ENCODE data around the gene RALGPS2.

The RALGPS2 gene

DNA sequence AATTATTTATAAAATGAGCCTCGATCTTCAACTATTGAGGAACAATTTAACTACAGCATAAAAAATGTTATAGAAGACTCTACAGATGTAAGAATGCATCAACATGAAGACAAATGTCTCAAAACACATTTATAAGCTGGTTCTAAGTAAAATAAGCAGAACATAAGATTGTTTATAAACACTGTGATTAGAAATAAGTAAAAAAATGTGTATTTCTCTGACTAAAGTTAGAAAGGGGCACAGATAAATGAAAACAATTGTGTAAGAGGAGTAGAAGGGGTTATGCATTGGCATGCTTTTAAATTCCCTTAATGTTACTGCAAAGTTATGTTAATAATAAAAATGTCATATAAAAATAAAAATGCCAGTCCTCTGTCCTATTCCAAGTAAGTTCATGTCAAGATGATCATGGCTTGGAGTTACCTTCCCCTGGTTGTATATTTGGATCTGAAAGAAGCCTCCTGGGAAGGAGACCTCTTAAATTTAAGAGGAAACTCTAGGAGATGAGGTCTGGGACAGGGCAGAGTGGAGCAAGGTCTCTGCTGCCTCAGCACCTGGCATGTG lies 230.4 kb downstream of the RALGPS2 start:
- no peak for DNase-seq
- intact Hi-C loops (cut with DNase I) = no loop called here

DNA sequence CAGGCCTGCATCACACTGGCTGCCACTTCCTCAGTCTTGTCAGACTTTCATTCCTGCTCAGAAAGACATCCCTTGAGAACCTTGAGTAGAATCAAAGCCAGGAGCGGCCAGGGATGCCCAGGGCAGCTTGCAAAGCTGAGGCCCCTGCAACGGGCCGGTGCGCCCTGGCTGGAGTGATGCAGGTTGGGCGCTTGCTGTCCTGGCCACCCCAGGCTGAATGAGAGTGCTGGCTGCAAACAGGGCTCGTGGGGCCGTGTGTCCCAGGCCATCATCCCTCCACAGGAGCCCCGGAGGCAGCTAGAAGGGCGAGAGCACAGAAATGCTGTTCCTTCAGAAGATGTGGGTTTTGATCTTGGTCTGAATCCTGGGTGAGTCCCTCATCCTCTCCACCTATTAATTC lies 233.4 kb downstream of the RALGPS2 start:
- DNase-seq = peak in 1 of 10 donors; percentile 62
- intact Hi-C loops (cut with DNase I) = no loop called here

DNA sequence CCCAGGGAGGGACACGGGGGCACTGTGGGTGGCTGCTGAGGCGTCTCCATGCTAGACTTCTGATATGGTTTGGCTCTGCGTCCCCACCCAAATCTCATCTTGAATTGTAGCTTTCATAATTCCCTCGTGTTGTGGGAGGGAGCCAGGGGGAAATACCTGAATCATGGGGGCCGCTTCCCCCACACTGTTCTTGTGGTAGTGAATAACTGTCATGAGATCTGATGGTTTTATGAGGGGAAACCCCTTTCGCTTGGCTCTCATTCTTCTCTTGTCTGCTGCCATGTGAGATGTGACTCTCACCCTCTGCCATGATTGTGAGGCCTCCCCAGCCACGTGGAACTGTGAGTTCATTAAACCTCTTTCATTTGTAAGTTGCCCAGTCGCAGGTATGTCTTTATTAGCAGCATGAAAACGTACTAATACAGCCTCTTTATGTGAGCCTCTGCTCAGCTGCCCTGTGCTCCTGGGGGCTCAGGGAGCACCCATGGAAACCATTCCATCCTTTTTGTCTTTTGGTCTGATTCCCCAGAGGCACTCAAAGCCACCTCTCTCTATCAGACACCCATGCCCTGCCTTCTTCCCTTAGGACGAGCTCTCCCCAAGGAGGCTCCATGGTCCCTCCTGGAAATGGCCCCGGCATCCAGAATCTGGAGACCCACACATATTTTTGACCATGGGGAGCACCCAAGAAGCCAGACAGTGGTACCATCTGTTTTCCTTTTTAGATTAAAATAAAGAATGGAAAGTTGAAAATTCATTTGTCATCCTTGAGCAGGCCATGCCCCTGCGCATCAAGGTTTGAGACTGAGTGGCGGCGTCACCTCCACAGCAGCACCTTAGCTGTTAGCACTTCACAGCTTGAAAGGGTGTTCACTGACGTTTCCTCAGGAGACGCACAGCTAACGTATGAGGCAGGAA lies 234.8 kb downstream of the RALGPS2 start:
- peak in 1 of 10 donors; percentile 21 for DNase-seq
- intact Hi-C loops (cut with DNase I) = no loop called here

DNA sequence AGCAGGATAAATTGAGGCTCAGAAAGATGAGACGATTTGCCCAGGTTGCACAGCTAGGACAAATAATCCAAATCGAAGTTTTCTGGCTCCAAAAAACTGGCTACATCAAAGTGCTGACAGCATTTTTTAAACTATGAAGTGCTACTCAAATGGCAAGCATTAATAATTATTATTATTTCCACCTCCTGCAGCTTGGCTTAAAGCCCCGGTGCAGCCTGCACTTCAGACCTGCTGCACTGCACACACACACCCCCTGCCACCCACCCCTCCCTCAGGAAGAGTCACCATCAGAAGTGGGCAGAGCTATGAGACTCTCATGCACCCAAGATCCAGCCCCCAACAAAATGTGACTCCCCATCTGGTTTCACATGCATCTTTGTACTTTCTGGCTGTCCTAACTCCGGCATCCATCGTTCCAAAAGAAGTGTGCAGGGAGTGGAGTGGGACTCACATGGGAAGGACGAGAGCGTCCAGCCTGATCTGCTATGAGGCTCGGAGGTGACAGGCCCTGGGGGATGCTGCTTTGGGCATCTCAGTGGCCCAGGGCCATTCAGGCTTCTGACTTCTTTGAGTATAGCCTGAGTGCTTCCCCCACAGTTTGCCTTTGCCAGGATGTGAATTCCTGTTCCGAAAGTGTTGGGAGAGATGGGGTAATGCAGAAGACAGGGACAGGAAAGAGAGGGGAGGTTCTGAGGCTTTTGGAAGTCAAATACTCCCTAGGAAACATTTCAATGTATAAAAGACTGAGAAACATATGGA lies 235.6 kb downstream of the RALGPS2 start:
- DNase-seq = peak in 1 of 10 donors; percentile 55
- intact Hi-C loops (cut with DNase I) = no loop called here

DNA sequence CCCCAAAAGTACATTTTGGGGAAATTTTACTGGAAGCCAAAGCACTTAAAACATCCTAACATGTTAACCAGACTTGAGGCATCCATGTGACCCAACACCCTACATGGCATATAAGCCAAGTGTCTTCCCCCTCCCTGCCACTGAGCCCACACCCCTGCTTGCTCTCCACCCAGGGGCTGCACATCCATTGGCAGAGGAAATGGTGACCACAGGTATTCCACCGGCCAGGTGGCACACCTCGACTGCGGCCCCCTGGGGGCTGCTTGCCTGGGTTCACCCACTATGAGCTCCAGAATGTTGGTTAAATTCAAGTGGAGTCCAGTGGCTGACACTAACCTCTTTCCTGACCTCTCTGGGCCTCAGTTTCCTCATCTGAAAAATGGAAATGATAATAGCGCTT lies 236.3 kb downstream of the RALGPS2 start:
- intact Hi-C loops (cut with DNase I) = no loop called here
- no peak for DNase-seq

DNA sequence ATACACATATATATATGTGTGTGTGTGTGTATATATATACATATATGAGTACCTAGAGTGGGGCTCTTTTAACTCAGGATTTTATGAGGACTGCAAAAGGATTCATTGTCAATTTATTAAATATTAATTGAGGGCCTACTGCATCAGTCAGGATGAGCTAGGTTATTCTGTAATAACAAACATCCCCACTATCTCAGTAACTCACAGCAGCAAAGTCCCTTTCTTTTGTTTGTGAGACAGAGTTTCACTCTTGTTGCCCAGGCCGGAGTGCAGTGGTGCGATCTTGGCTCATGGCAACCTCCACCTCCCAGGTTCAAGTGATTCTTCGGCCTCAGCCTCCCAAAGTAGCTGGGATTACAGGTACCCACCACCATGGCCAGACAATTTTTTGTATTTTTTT lies 236.8 kb downstream of the RALGPS2 start:
- intact Hi-C loops (cut with DNase I) = no loop called here
- DNase-seq = no peak

DNA sequence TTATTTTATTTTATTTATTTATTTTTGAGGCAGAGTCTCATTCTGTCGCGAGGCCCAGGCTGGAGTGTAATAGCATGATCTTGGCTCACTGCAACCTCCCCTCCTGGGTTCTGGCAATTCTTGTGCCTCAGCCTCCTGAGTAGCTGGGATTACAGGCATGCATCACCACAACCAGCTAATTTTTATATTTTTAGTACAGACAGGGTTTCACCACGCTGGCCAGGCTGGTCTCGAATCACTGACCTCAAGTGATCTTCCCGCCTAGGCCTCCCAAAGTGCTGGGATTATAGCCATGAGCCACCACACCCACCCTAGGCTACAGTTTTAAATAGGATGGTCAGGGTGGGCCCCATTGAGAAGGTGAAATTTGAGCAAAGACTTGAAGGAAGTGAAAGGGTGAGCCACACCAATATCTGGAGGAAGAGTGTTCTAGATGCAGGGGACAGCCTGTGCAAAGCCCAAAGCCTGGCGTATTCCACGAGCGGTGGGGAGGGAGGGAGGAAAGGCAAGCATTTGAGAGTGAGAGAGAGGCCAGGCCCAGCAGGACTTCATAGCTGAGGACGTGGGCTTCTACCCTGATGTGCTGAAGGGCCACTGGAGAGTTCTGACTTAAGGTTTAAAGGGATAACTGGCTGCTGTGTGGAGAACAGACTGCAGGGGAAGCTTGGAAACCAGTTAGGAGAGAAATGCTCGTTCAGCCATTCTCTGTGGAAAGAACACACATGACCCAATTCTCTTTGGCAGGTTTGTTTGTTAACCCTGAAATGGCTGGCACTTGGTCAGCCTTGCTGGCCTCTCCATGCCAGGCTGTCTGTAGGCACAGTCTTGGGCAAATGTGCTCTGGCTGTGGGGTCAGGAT lies 238.0 kb downstream of the RALGPS2 start:
- DNase-seq = no peak
- intact Hi-C loops (cut with DNase I) = no loop called here

DNA sequence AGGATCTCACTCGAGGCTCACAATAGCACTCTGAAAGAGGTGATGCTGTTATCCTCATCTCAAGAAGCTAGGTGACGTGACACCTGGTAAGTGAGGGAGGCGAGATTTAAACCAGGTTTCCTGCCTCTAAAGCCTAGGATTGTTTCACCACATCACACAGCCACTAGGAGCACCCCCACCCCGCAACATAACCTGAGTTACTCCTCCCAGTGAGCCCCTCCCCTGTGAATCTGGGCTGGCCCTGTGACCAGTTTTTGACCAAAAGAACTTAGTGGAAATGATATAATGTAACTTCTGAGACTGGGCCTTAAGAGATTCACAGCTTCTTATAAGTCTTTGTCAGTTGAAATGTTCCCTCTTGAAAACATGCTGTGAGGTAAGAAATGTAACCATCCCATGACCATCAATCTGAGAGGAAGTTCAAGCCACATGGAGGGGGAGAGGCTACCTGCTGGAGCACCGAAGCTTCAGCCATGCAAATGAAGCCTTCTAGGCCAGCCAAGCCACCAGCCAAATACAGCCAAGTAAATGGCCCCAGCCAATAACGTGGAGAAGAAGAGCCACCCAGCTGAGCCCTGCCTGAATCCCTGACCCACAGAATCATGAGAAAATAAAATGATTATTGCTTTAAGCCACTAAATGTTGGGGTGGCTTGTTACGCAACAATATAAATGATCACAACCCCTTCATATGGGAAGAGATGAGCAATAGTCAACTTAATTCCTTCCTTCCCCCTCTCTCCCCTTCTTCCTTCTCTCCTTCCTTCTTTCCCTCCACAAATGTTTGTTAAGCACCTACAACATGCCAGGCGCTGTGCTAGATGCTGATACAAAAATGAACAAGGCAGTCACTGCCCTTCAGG lies 239.7 kb downstream of the RALGPS2 start:
- intact Hi-C loops (cut with DNase I) = no loop called here
- DNase-seq = no peak

DNA sequence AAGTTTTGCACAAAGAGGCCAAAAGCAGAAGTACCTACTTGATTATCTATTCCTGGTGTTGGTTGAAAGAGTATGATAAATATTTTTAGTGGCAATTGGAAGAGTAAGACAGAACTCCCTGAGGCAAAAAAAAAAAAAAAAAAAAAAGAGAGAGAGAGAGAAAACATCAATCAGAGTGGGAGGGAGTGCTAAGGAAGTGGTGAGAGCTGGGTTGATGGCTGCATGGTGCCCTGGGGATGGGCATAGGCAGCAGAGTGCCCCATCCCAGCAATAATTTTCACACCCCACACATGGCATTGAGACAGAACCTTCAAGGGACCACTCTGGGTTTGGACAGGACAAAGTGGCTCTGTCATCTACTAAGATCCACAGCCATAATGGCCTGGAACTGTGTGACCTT lies 241.3 kb downstream of the RALGPS2 start:
- no peak for DNase-seq
- intact Hi-C loops (cut with DNase I) = no loop called here

DNA sequence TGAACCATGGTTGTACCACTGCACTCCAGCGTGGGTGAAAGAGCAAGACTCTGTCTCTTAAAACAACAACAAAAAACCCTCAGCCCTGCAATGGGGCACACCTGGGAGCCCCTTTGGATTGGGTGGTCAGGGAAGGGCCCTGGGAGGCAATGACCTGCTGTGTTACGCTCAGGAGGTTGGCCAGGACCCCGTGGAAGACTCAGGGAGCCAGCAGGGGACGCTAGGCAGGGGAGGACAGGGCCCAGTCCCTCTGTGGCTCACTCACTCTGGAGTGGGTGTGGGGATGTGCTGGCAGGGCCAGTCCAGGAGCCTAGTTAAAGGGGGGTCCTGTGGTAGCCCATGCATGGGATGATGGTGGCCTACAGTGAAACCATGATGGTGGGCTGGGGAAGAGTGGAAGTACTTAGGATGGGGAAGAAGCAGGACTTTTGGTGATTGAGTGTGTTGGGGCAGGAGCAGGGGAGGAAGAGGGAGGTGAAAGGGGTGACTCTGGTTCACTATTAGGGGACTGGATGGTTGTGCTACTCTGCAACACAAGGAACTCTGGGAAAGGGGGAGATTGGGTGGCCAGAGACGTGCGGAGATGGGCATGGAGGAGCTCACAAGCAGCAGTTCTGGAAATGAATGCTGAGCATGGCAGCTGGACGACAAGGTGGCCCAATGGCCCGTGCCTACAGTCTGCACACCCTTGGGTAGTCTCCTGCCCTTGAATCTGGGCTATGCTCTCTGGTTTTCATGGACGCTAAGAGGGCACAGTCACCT lies 244.4 kb downstream of the RALGPS2 start:
- intact Hi-C loops (cut with DNase I) = no loop called here
- no peak for DNase-seq

DNA sequence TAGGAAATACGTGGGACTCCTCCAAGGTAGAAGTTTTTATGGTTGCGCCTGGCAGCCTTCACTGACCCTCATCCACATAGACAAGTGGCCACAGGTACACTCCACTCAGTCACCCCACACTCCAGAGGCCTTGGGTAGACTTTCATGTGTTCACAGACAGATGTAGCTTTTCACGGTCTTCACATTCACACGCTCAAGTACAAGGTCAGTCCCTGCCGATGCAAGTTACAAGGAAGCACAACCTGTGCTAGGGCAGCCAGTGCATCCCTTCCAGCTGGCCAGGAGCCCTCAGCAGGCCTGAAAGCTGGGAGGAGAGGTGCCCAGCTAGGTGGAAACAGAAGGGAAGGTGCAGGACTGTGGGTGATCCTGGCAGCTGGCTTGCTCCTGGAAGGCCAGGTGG lies 245.1 kb downstream of the RALGPS2 start:
- intact Hi-C loops (cut with DNase I) = no loop called here
- no peak for DNase-seq
